Activated naive CD4-positive, alpha-beta T cell treated with anti-CD3 and anti-CD28 coated beads for 36 hours (primary cell): ENCODE measurements around the gene MKLN1. TPM values are rescaled to one million over a fixed set of nuclear protein-coding genes. Genes with fewer than 3 reads are reported as not detected.
"Not testable (repeated sequence)": the region's sequence is repeated elsewhere in the genome, so short reads cannot be mapped to it uniquely, and the experiment has no call there.

Experiments used
- CTCF ChIA-PET: fragments of 350-600 bp; sonication (Branson Sonifier 250); formaldehyde crosslinking; loops from one replicate; lab custom pipeline; 2021; ENCODE audit warnings: antibody characterized with exemption; lab: Charles Lee
- DNase-seq: peaks from one replicate; pipeline ENCODE4 v3.0.0-alpha.2; 2020
- H3K27ac Mint-ChIP-seq: one replicate; pipeline ENCODE4 v1.8.0; 2021; ENCODE audit warnings: mild to moderate bottlenecking, mixed read lengths
- H3K27me3 Mint-ChIP-seq: one replicate; pipeline ENCODE4 v1.8.0; 2021; ENCODE audit warnings: low read depth, mixed read lengths
- H3K36me3 Mint-ChIP-seq: one replicate; pipeline ENCODE4 v1.8.0; 2021; ENCODE audit warnings: low read depth, mixed read lengths
- H3K4me1 Mint-ChIP-seq: one replicate; pipeline ENCODE4 v1.8.0; 2021; ENCODE audit warnings: low read depth, mixed read lengths
- H3K4me3 Mint-ChIP-seq: one replicate; pipeline ENCODE4 v1.8.0; 2021; ENCODE audit warnings: mild to moderate bottlenecking, moderate library complexity, mixed read lengths
- H3K9me3 Mint-ChIP-seq: one replicate; pipeline ENCODE4 v1.8.0; 2021; ENCODE audit warnings: mixed read lengths
- intact Hi-C: fragments of 100-400 bp; cut with micrococcal nuclease; formaldehyde crosslinking; loops from one replicate; pipeline ENCODE4 v1.15.1; 2023
- total RNA-seq, 2 experiments: library from RNA; stranded (reverse); gene quantifications; one replicate each; pipeline ENCODE4 v1.2.3, GENCODE V29; 2021

MKLN1 gene
- total RNA-seq, 2 experiments from 2014 or later: 29.8 to 34.9 TPM

DNA sequence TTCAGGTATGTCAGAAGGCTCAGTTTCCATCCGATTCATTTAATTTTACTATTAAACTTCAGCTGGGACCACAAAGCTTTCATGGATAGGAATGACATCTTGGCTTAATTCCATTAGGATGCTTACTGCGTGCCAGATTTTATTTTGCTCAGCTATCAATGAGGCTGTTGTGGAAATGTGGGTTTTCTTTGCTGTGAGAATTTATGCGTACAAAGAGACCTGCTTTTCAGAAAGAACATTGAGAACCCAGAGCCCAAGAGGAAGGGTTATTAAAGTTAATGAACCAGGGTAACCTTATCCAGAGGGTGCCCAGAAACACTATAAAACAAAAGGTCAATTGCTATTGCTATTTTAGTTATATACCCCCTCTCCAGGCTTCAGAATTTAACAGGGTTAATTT, 98.3 kb downstream of the MKLN1 start:
- Mint-ChIP-seq H3K4me3 (no peak overlapping the region), H3K36me3 (peaks cover 9% of the 10 kb centered on the region), H3K9me3 (no peaks in the 10 kb centered on the region), H3K27me3 (no peaks in the 10 kb centered on the region), H3K27ac (no peak overlapping the region), H3K4me1 (peaks cover 8% of the 10 kb centered on the region)
- intact Hi-C loops: loop anchor here (2.0 kb wide), 1 partner anchor 99 kb away; the partner anchor contains the start of gene MKLN1
- DNase-seq: no peak
- CTCF ChIA-PET: interaction anchor here (1.8 kb wide), 1 partner anchor 358 kb away, joined by 4 read pairs; no protein-coding TSS in a partner anchor

DNA sequence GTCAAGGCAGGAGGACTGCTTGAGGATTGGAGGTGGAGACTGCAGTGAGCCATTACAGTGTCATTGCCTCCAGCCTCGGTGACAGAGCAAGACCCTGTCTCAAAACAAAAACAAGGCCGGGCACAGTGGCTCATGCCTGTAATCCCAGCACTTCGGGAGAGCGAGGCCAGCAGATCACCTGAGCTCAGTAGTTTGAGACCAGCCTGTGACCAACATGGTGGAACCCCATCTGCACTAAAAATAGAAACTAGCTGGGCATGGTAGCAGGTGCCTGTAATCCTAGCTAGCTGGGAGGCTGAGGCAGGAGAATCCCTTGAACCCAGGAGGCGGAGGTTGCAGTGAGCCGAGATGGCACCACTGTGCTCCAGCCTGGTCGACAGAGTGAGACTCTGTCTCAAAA, 103.2 kb downstream of the MKLN1 start:
- H3K27me3 Mint-ChIP-seq, H3K4me3 Mint-ChIP-seq: not testable (repeated sequence)

DNA sequence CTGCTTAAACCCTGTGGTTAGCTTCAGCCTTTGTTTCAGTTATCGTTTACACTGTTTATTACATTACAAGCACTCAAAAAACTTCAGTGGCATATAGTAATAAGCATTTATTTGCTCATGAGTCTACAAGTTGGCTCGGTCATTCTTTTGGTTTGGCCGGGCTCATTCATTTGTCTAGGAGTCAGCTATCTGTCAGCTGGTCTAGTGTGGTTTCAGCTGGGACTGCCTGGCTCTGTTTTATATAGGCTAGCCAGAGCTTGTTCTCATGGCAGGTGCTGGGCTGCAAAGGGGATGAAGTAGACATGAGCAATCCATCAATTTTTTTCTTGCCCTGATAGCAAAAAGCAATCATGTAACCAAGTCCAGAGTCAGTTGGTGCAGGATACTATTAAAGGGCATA, 103.6 kb downstream of the MKLN1 start:
- no peaks in the 10 kb centered on the region for H3K27me3 Mint-ChIP-seq

More for the DNA sequence above, 103.2 kb downstream of the MKLN1 start:
- intact Hi-C loops, H3K4me1 Mint-ChIP-seq, DNase-seq, H3K9me3 Mint-ChIP-seq, H3K27ac Mint-ChIP-seq: not testable (repeated sequence)
- H3K36me3 Mint-ChIP-seq: peaks cover 12% of the 10 kb centered on the region
- CTCF ChIA-PET: interaction anchor here (1.2 kb wide), 1 partner anchor 12 kb away, joined by 4 read pairs; no protein-coding TSS in a partner anchor

DNA sequence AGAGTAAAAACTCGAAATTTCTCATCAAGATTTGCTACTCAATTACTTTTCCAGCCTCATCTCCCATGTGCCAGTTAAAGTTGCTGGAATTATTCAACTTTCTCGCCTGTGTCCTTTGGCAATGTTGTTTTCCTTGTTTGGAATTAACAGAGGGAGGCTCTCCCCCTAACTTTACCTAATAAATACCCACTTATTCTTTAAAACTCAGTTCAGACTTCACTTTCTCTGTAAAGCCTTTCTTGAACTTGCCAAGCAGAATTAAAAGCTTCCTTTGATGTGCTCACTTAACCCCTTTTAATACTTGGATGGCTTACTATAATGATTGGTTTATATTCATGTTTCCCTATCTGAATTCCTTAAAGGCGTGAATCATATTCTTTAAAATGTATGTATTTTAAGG, 104.1 kb downstream of the MKLN1 start:
- CTCF ChIA-PET: interaction anchor here (0.5 kb wide), 1 partner anchor 41 kb away, joined by 5 read pairs; no protein-coding TSS in a partner anchor
- Mint-ChIP-seq H3K9me3 (no peaks in the 10 kb centered on the region), H3K27ac (no peak overlapping the region), H3K36me3 (peaks cover 12% of the 10 kb centered on the region), H3K4me3 (no peak overlapping the region), H3K27me3 (no peaks in the 10 kb centered on the region), H3K4me1 (peaks cover 8% of the 10 kb centered on the region)
- no peak for DNase-seq
- intact Hi-C loops: no loop called here

More for the DNA sequence above, 103.6 kb downstream of the MKLN1 start:
- H3K27ac Mint-ChIP-seq: no peak overlapping the region
- no peak for DNase-seq
- H3K9me3 Mint-ChIP-seq: no peaks in the 10 kb centered on the region
- H3K4me3 Mint-ChIP-seq: no peak overlapping the region
- intact Hi-C loops: no loop called here
- peaks cover 12% of the 10 kb centered on the region for H3K36me3 Mint-ChIP-seq
- CTCF ChIA-PET: no interaction called here
- peaks cover 8% of the 10 kb centered on the region for H3K4me1 Mint-ChIP-seq

DNA sequence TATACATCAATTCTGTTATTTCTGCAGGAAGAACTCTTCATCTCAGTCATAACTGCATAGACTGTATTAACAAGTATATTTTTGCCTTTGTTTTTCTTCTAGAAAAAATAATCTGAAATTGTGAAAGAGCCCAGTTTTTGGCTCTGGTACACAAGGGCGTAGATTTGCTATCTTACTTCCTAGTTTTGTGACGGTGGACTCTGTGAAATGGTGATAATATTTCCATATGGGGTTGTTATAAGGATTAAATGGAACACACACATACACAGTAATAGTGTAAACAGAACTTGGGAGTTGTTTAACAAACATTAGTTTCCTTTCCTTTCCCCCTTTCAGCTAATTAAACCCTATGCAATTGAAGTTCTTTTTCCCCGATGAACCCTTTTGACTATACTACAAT, 108.7 kb downstream of the MKLN1 start:
- Mint-ChIP-seq H3K27me3 (no peaks in the 10 kb centered on the region), H3K4me1 (peaks cover 6% of the 10 kb centered on the region), H3K9me3 (no peaks in the 10 kb centered on the region), H3K4me3 (no peak overlapping the region), H3K27ac (no peak overlapping the region), H3K36me3 (peaks cover 23% of the 10 kb centered on the region)
- intact Hi-C loops: no loop called here
- DNase-seq: no peak
- CTCF ChIA-PET: no interaction called here

GRCh38 chr7:131438969-131439368, 111.3 kb downstream of the MKLN1 start:
- Mint-ChIP-seq H3K4me3 (no peak overlapping the region), H3K27me3 (no peaks in the 10 kb centered on the region), H3K27ac (no peak overlapping the region), H3K9me3 (no peaks in the 10 kb centered on the region), H3K4me1 (peaks cover 6% of the 10 kb centered on the region), H3K36me3 (peaks cover 28% of the 10 kb centered on the region)
- CTCF ChIA-PET: interaction anchor here (0.6 to 1.1 kb wide), 4 partner anchors 16 to 248 kb away, joined by 3 to 6 read pairs (median 3); no protein-coding TSS in a partner anchor
- DNase-seq: no peak
- intact Hi-C loops: no loop called here

DNA sequence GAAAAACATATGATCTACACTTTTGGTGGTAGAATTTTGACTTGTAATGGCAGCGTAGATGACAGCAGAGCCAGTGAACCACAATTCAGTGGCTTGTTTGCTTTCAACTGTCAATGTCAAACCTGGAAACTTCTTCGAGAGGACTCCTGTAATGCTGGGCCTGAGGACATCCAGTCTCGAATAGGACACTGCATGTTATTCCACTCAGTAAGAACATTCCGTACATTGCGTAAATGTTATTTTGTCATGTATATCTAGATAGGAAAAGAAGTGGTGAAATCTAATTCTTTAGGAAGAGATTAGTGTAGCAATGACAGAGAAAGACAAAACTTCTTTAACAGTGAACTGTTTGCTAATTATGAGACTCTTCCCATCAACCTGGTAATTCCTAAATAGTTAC, 115.8 kb downstream of the MKLN1 start:
- H3K27me3 Mint-ChIP-seq: no peaks in the 10 kb centered on the region
- H3K27ac Mint-ChIP-seq: no peak overlapping the region
- intact Hi-C loops: no loop called here
- CTCF ChIA-PET: no interaction called here
- no peaks in the 10 kb centered on the region for H3K9me3 Mint-ChIP-seq
- peaks cover 25% of the 10 kb centered on the region for H3K36me3 Mint-ChIP-seq
- H3K4me1 Mint-ChIP-seq: peaks cover 2% of the 10 kb centered on the region
- no peak overlapping the region for H3K4me3 Mint-ChIP-seq
- DNase-seq: no peak

- no peaks in the 10 kb centered on the region for H3K9me3 Mint-ChIP-seq
- peaks cover 21% of the 10 kb centered on the region for H3K36me3 Mint-ChIP-seq
- intact Hi-C loops: no loop called here
- H3K4me1 Mint-ChIP-seq: peaks cover 2% of the 10 kb centered on the region
- CTCF ChIA-PET: interaction anchor here (0.7 kb wide), 1 partner anchor 347 kb away, joined by 3 read pairs; no protein-coding TSS in a partner anchor
- no peak for DNase-seq
- H3K27ac Mint-ChIP-seq: no peak overlapping the region
- H3K27me3 Mint-ChIP-seq: no peaks in the 10 kb centered on the region
- H3K4me3 Mint-ChIP-seq: no peak overlapping the region
Measured at GRCh38 chr7:131444683-131445082, 117.0 kb downstream of the MKLN1 start.

DNA sequence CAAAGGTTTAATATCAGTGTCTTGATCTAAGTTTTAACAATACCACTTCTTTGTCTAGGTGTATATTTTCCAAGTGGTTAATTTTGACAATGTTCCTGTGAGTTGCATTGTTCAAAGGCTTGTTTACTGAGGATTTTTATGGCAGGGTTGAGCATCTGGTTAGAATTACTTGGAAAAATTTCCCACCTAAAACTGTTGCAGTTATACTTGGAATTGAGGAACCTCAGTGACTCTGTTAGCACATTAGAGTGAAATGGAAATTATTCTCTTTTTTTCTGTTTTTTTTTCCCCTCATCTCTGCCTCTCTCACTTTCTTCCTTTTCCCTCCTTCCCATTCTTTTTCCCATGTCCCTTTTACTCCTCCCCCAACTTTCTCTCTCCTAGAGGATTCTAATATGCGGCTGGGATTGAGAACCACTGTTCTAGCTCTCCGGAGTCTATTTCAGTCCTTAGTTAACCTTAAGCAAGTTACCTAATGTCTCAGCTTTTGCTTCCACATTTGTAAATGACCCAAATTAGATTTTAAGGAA, 121.8 kb downstream of the MKLN1 start:
- H3K4me1 Mint-ChIP-seq: peaks cover 2% of the 10 kb centered on the region
- H3K27ac Mint-ChIP-seq: no peak overlapping the region
- no peaks in the 10 kb centered on the region for H3K27me3 Mint-ChIP-seq
- no peak for DNase-seq
- H3K4me3 Mint-ChIP-seq: no peak overlapping the region
- CTCF ChIA-PET: no interaction called here
- H3K36me3 Mint-ChIP-seq: peaks cover 10% of the 10 kb centered on the region
- intact Hi-C loops: no loop called here
- no peaks in the 10 kb centered on the region for H3K9me3 Mint-ChIP-seq

- no peaks in the 10 kb centered on the region for H3K9me3 Mint-ChIP-seq
- no peak overlapping the region for H3K4me3 Mint-ChIP-seq
- no peak overlapping the region for H3K27ac Mint-ChIP-seq
- peaks cover 11% of the 10 kb centered on the region for H3K36me3 Mint-ChIP-seq
- no peaks in the 10 kb centered on the region for H3K4me1 Mint-ChIP-seq
- intact Hi-C loops: no loop called here
- H3K27me3 Mint-ChIP-seq: no peaks in the 10 kb centered on the region
- DNase-seq: no peak
- CTCF ChIA-PET: no interaction called here
Measured at GRCh38 chr7:131454498-131454897, 126.8 kb downstream of the MKLN1 start.

DNA sequence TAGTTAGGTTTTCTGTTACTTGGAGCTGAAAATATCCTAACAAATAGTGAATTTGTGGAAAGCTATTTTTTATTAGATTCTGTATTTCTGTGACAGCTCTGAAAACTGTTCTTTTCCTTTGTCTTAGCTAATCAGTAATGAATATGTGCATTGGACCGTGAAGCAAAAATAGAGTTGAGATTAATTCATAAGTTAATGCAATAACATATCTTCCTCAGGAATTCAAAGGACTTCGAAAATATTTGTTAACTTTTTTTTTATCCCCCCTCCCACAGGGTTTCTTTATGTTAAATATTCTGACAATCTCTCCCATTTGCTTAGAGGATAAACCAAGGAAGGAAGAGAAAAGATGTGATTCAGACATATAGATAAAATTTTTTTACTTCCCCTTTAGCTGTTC, 127.3 kb downstream of the MKLN1 start:
- peaks cover 2% of the 10 kb centered on the region for H3K4me1 Mint-ChIP-seq
- H3K27me3 Mint-ChIP-seq: no peaks in the 10 kb centered on the region
- CTCF ChIA-PET: no interaction called here
- intact Hi-C loops: no loop called here
- H3K4me3 Mint-ChIP-seq: no peak overlapping the region
- no peak overlapping the region for H3K27ac Mint-ChIP-seq
- peaks cover 11% of the 10 kb centered on the region for H3K36me3 Mint-ChIP-seq
- no peak for DNase-seq
- no peaks in the 10 kb centered on the region for H3K9me3 Mint-ChIP-seq

GRCh38 chr7:131455546-131455945, 127.9 kb downstream of the MKLN1 start:
- Mint-ChIP-seq H3K36me3 (peaks cover 11% of the 10 kb centered on the region), H3K27me3 (no peaks in the 10 kb centered on the region), H3K4me3 (no peak overlapping the region), H3K4me1 (peaks cover 2% of the 10 kb centered on the region), H3K27ac (no peak overlapping the region), H3K9me3 (no peaks in the 10 kb centered on the region)
- no peak for DNase-seq
- CTCF ChIA-PET: no interaction called here
- intact Hi-C loops: no loop called here

DNA sequence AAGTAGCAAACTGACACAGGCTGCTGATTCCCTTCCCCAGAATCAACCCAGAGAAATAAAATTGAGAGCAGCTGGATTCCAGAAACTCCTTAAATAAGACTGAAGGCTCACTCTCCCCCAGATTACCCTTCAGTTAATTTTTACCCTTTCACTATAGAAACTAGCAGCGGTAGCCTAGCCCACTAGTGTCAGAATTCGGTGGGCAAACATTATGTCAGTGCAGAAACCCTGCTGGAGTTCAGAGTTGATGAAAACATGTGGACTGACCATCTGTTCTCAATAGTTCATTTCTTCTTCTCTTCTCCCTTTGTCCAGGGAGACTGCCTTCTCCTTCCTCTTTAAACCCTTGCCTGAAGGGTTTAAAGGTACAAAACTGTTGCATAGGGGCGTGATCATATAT, 128.7 kb downstream of the MKLN1 start:
- Mint-ChIP-seq H3K27ac (no peak overlapping the region), H3K4me3 (no peak overlapping the region), H3K36me3 (peaks cover 11% of the 10 kb centered on the region), H3K4me1 (peaks cover 2% of the 10 kb centered on the region), H3K27me3 (no peaks in the 10 kb centered on the region), H3K9me3 (no peaks in the 10 kb centered on the region)
- no peak for DNase-seq
- intact Hi-C loops: no loop called here
- CTCF ChIA-PET: no interaction called here
